ENCODE results near the gene PRDX1. TPM values are rescaled to one million over a fixed set of nuclear protein-coding genes. Genes with fewer than 3 reads are reported as not detected.

The PRDX1 gene
- total RNA-seq, 4 donors from 2014 or later, result 194 to 363 (median 269) TPM

GRCh38 chr1:45566722-45567121 is 45.0 kb upstream of the PRDX1 start:
- DNase-seq (ENCODE audit: low spot score) (no peak), ATAC-seq (ENCODE audit: low FRiP score) (no peak)
- no peak for TF ChIP-seq CTCF (IDR thresholded peaks at IDR 0.05)

GRCh38 chr1:45563843-45564242 is 42.2 kb upstream of the PRDX1 start:
- no peak for DNase-seq (ENCODE audit: low spot score)
- no peak for ATAC-seq (ENCODE audit: low FRiP score)
- TF ChIP-seq CTCF (IDR thresholded peaks at IDR 0.05), result no peak

GRCh38 chr1:45557422-45557944 is 35.8 kb upstream of the PRDX1 start:
- DNase-seq (ENCODE audit: low spot score) (no peak), ATAC-seq (ENCODE audit: low FRiP score) (no peak)
- no peak for TF ChIP-seq CTCF (IDR thresholded peaks at IDR 0.05)

- no peak for DNase-seq (ENCODE audit: low spot score)
- TF ChIP-seq CTCF (IDR thresholded peaks at IDR 0.05), result no peak
- no peak for ATAC-seq (ENCODE audit: low FRiP score)
These were observed 32.5 kb upstream of the PRDX1 start for GRCh38 chr1:45554198-45554597.

- TF ChIP-seq CTCF (IDR thresholded peaks at IDR 0.05), result no peak
- ATAC-seq (ENCODE audit: low FRiP score) (no peak), DNase-seq (ENCODE audit: low spot score) (no peak)
These were observed 30.6 kb upstream of the PRDX1 start for GRCh38 chr1:45552331-45552730.

- ATAC-seq (ENCODE audit: low FRiP score) (no peak), DNase-seq (ENCODE audit: low spot score) (no peak)
- TF ChIP-seq CTCF (IDR thresholded peaks at IDR 0.05), result no peak
These were observed 30.0 kb upstream of the PRDX1 start for GRCh38 chr1:45551684-45552083.

Measured in omental fat pad (tissue), 4 donors.